Brain microvascular endothelial cell (primary cell): ENCODE results near the gene FAM171A1.
"Not testable (repeated sequence)": the region's sequence is repeated elsewhere in the genome, so short reads cannot be mapped to it uniquely, and the experiment has no call there.

Experiments
- DNase-seq: peaks from one replicate; pipeline ENCODE4 v3.0.0-alpha.2; 2020
- H3K27ac ChIP-seq: fragments of 250-450 bp; sonication (Bioruptor Pico); 2 replicates; pipeline ENCODE4 v1.5.1; 2020; ENCODE audit warnings: mild to moderate bottlenecking, moderate library complexity
- H3K27me3 ChIP-seq: fragments of 250-450 bp; sonication (Bioruptor Pico); replicated peaks from 2 replicates; pipeline ENCODE4 v1.5.1; 2020; ENCODE audit warnings: mild to moderate bottlenecking
- H3K36me3 ChIP-seq: fragments of 250-450 bp; sonication (Bioruptor Pico); replicated peaks from 2 replicates; pipeline ENCODE4 v1.5.1; 2020; ENCODE audit warnings: mild to moderate bottlenecking
- H3K4me3 ChIP-seq: 2 replicates; pipeline ENCODE4 v1.5.1; 2011; ENCODE audit warnings: low read depth, mild to moderate bottlenecking, control low read depth, low read length, moderate library complexity
- in situ Hi-C: cut with HindIII; loops from 2 replicates; pipeline ENCODE4 v1.10.0; 2017; ENCODE audit warnings: low sequenced_read_pairs, low pct_ligation_motif_present
- TF ChIP-seq, protein P1 (sequence below): IDR thresholded peaks from 2 replicates; pipeline ENCODE4 v1.5.1; 2011; ENCODE audit warnings: low read depth, mild to moderate bottlenecking, moderate library complexity, low read length, control low read depth, inconsistent platforms; ENCODE audit errors: missing control alignments

FAM171A1 gene

GRCh38 chr10:15370856-15371701 lies at the start of gene FAM171A1:
FAM171A1 (minus strand) TSS chr10:15371289; CDS start chr10:15371052, 237 bp downstream.
- Histone ChIP-seq H3K36me3 (no peaks in the 10 kb centered on the region), H3K27me3 (no peaks in the 10 kb centered on the region), H3K27ac (peak within 1 kb of the TSS; percentile 73), H3K4me3 (peak within 1 kb of the TSS; percentile 65)
- TF ChIP-seq, protein P1, sequence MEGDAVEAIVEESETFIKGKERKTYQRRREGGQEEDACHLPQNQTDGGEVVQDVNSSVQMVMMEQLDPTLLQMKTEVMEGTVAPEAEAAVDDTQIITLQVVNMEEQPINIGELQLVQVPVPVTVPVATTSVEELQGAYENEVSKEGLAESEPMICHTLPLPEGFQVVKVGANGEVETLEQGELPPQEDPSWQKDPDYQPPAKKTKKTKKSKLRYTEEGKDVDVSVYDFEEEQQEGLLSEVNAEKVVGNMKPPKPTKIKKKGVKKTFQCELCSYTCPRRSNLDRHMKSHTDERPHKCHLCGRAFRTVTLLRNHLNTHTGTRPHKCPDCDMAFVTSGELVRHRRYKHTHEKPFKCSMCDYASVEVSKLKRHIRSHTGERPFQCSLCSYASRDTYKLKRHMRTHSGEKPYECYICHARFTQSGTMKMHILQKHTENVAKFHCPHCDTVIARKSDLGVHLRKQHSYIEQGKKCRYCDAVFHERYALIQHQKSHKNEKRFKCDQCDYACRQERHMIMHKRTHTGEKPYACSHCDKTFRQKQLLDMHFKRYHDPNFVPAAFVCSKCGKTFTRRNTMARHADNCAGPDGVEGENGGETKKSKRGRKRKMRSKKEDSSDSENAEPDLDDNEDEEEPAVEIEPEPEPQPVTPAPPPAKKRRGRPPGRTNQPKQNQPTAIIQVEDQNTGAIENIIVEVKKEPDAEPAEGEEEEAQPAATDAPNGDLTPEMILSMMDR = peak; percentile 26
- DNase-seq = no peak
- in situ Hi-C loops = no loop called here

DNA sequence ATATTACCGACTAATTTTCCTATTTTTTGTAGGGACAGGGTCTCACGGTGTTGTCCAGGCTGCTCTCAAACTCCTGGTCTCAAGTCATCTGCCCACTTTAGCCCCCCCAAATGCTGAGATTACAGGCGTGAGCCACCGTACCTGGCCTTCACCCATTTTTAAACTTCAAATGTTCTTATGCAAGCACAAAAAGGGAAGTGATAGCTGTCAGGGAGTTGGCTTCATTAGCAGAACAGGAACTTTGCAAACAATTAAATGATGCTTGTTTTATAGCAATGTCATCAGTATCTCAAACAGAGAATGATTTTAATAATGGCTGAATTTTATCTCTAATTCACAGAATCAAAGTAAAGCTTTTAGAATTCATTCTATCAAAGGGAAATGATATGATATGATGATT lies 49.8 kb upstream of the FAM171A1 start:
- Histone ChIP-seq H3K27ac (no peak overlapping the region), H3K36me3 (no peaks in the 10 kb centered on the region), H3K4me3 (no peak overlapping the region), H3K27me3 (no peaks in the 10 kb centered on the region)
- in situ Hi-C loops = no loop called here
- TF ChIP-seq, protein P1 = no peak
- DNase-seq = no peak

DNA sequence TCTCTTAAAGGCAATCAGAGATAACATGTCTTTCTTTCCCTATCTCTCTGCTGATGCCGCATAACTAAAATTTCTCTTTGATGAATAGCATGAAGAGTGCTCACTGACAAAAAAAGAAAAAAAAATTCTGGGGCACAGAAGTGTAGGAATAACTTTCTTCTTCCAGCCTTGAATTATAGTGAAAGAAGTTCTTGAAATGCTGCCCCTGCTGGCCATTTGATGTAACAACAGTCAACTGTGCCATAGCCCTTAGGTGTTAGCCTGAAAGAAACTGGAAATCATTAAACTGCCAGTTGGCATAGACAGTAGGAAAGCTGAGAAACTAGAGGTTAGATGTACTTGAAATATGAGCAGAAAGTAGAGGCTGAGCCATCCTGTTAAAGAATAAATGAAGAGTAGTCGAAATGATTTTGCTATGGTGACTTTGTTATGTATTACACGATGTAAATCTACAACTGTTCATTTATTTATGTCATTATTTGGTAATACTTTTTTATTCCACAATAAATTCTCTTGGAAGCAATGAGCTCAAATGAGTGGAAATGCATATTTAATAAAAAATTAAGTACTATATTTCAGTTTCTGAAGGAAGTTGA lies 48.3 kb upstream of the FAM171A1 start:
- no peaks in the 10 kb centered on the region for H3K36me3 ChIP-seq
- in situ Hi-C loops = no loop called here
- TF ChIP-seq, protein P1 = peak; percentile 79
- no peak overlapping the region for H3K4me3 ChIP-seq
- peak; percentile 47 for DNase-seq
- no peak overlapping the region for H3K27ac ChIP-seq
- no peaks in the 10 kb centered on the region for H3K27me3 ChIP-seq

DNA sequence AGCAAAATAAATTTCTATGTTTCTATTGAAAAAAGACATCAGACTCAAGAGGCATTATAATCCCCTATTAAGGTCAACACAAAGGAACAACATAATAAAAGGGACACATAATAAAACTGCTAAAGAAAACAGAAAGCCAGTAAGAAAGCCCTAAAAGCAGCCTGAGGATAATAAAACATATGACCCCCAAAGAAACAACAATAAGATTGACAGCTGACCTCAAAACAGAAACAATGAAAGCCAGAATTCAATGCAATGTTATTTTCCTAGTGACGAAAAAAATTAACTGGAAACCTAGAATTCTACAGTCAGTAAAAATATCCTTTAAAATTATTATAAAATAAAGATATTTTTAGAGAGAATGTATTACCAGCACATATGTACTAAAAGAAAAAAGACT lies 44.9 kb upstream of the FAM171A1 start:
- TF ChIP-seq, protein P1 = no peak
- no peak for DNase-seq
- Histone ChIP-seq H3K36me3 (no peaks in the 10 kb centered on the region), H3K27me3 (no peaks in the 10 kb centered on the region), H3K4me3 (no peak overlapping the region), H3K27ac (no peak overlapping the region)
- in situ Hi-C loops = no loop called here

DNA sequence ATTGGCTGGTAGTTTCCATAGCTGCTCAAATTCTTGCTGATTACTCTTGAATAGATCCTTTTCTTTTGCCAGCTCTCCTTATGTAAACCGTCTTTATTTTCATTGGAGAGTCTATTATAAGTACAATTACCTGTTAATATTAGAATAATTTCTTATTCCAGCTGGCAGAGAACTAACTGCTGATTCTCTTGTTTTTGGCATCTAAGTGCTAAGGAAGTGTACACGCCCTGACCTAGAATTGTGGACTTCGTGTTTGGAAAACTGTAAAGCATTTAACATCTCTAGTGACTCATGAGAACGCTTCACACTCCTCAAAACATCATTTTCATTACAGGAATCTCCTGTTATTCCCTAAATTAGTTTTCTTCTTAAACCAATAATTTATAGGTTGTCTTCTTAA lies 39.9 kb upstream of the FAM171A1 start:
- DNase-seq = no peak
- no peaks in the 10 kb centered on the region for H3K36me3 ChIP-seq
- no peak overlapping the region for H3K27ac ChIP-seq
- H3K4me3 ChIP-seq = no peak overlapping the region
- H3K27me3 ChIP-seq = no peaks in the 10 kb centered on the region
- in situ Hi-C loops = no loop called here
- TF ChIP-seq, protein P1 = no peak

DNA sequence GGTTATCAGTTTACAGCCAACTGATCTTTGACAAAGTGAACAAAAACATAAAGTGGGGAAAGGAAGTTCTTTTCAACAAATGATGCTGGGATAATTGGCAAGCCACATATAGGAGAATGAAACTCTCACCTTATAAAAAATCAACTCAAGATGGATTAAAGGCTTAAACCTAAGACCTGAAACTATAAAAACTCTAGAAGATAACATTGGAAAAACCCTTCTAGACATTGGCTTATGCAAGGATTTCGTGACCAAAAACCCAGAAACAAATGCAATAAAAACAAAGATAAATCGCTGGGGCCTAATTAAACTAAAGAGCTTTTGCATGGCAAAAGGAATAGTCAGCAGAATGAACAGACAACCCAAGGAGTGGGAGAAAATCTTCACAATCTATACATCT lies 38.3 kb upstream of the FAM171A1 start:
- DNase-seq, H3K36me3 ChIP-seq, H3K27ac ChIP-seq, in situ Hi-C loops, H3K4me3 ChIP-seq, H3K27me3 ChIP-seq: not testable (repeated sequence)
